ENCODE results near the gene CLEC1A.

DNA sequence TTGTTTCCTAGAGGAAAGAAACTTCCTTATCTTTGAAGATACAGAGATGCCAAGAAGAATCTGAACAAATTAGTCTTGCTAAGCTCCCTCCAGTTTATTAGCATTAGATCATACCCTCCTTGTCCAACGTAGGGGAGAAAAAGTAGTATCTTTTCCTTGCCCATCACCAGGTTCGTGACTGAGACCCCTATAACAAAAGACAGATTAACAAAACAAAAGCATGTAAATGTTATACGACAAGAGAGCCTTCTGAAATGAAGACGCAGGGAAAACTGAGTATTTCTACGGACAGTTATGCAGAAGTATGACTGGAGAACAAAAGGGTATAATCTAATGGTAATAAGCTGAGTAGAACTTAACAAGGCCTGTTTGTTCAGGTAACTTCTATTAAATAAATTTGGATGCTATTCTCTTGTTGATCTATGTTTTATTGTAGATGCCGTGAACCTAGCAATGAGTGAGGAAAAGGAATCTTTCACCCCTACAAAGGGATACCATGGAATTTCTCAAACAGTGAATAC, 34.1 kb upstream of the CLEC1A start:
- TF ChIP-seq, protein P1, sequence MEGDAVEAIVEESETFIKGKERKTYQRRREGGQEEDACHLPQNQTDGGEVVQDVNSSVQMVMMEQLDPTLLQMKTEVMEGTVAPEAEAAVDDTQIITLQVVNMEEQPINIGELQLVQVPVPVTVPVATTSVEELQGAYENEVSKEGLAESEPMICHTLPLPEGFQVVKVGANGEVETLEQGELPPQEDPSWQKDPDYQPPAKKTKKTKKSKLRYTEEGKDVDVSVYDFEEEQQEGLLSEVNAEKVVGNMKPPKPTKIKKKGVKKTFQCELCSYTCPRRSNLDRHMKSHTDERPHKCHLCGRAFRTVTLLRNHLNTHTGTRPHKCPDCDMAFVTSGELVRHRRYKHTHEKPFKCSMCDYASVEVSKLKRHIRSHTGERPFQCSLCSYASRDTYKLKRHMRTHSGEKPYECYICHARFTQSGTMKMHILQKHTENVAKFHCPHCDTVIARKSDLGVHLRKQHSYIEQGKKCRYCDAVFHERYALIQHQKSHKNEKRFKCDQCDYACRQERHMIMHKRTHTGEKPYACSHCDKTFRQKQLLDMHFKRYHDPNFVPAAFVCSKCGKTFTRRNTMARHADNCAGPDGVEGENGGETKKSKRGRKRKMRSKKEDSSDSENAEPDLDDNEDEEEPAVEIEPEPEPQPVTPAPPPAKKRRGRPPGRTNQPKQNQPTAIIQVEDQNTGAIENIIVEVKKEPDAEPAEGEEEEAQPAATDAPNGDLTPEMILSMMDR (IDR thresholded peaks at IDR 0.05): no peak
- TF ChIP-seq POLR2A (IDR thresholded peaks at IDR 0.05) (no peak), EP300 (IDR thresholded peaks at IDR 0.05) (no peak)

All from ovary (tissue), 3 donors.